Tibial artery (tissue), 4 donors: ENCODE data around the gene POLD3.

Experiments
- DNase-seq, 2 donors: peaks; one replicate each; pipeline ENCODE4 v3.0.0-alpha.2; 2019
- H3K27ac ChIP-seq, 2 donors: fragments of 200-600 bp; sonication (generic) in 1 of 2; 1 replicate in 1 of 2; 2 replicates in 1 of 2; pipeline ENCODE4 v1.5.1; 2018 to 2019; ENCODE audit warnings: mild to moderate bottlenecking in 1 of 2
- H3K27me3 ChIP-seq, 2 donors: fragments of 200-600 bp; sonication (generic) in 1 of 2; one replicate each; pipeline versions ENCODE4 v1.5.1 to v1.6.0; 2016 to 2019
- H3K36me3 ChIP-seq, 3 donors: fragments of 200-600 bp; sonication (generic) in 2 of 3; one replicate each; pipeline ENCODE4 v1.5.1; 2016 to 2019; ENCODE audit warnings: mild to moderate bottlenecking in 2 of 3
- H3K4me1 ChIP-seq, 4 donors: fragments of 200-600 bp; sonication (generic) in 2 of 4; 1 replicate in 3 of 4; 2 replicates in 1 of 4; pipeline ENCODE4 v1.5.1; 2016 to 2019
- H3K4me3 ChIP-seq, 2 donors: fragments of 200-600 bp; sonication (generic) in 1 of 2; 1 replicate in 1 of 2; 2 replicates in 1 of 2; pipeline ENCODE4 v1.5.1; 2018 to 2019; ENCODE audit warnings: mild to moderate bottlenecking in 2 of 2
- H3K9me3 ChIP-seq, 3 donors: fragments of 200-600 bp; sonication (generic) in 1 of 3; one replicate each; pipeline ENCODE4 v1.5.1; 2016 to 2019
- CTCF ChIP-seq, 2 experiments: fragments of 200-600 bp in 1 of 2; fragments of 450-650 bp in 1 of 2; IDR thresholded peaks; one replicate each; pipeline ENCODE4 v1.5.1; 2017 to 2019; ENCODE audit warnings: antibody characterized with exemption in 2 of 2, mild to moderate bottlenecking in 1 of 2, moderate library complexity in 1 of 2
- intact Hi-C: fragments of 100-400 bp; cut with DNase I; formaldehyde crosslinking; loops from one replicate; pipeline ENCODE4 v1.15.0; 2023; ENCODE audit warnings: low total_unique reads

POLD3 gene

GRCh38 chr11:74570266-74571061 lies 21.9 kb upstream of the POLD3 start:
- peak; percentile 37 to 43 for TF ChIP-seq CTCF (IDR thresholded peaks at IDR 0.05)
- Histone ChIP-seq H3K36me3 (no peaks in the 10 kb centered on the region), H3K9me3 (no peaks in the 10 kb centered on the region), H3K27me3 (peaks cover 0 to 4% of the 10 kb centered on the region in 2 donors), H3K4me3 (no peak overlapping the region), H3K27ac (no peak overlapping the region), H3K4me1 (no peaks in the 10 kb centered on the region)
- no peak for DNase-seq
- intact Hi-C loops, result no loop called here

- H3K9me3 ChIP-seq, result no peaks in the 10 kb centered on the region
These were observed 21.4 kb upstream of the POLD3 start for GRCh38 chr11:74571062-74571399.

DNA sequence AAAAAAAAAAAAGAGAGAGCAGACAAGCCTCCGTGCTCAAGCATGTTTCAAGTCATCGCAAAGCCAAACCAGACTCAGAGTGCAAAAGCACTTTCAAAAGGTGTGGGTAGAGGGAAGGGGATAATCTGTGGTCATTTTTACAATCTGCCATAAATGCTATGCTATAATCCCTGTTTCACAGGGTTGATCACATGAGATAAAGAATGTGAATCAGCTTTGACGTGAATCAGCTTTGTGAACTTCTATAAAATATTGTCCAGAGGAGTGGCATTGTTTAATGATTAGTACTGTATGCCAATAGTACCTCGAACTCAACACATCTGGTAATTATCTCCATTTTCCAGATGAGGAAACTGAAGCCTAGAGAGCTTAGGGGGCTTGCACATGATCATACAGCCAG lies 20.0 kb upstream of the POLD3 start:
- intact Hi-C loops, result no loop called here
- no peak for TF ChIP-seq CTCF (IDR thresholded peaks at IDR 0.05)
- H3K36me3 ChIP-seq, result no peaks in the 10 kb centered on the region
- no peak for DNase-seq
- H3K27ac ChIP-seq, result no peak overlapping the region
- H3K4me1 ChIP-seq, result no peaks in the 10 kb centered on the region
- no peaks in the 10 kb centered on the region for H3K9me3 ChIP-seq
- no peak overlapping the region for H3K4me3 ChIP-seq
- peaks cover 0 to 4% of the 10 kb centered on the region in 2 donors for H3K27me3 ChIP-seq

More at GRCh38 chr11:74571062-74571399, 21.4 kb upstream of the POLD3 start:
- Histone ChIP-seq H3K4me1 (no peaks in the 10 kb centered on the region), H3K27ac (no peak overlapping the region), H3K36me3 (no peaks in the 10 kb centered on the region), H3K27me3 (peaks cover 0 to 4% of the 10 kb centered on the region in 2 donors), H3K4me3 (no peak overlapping the region)
- intact Hi-C loops, result no loop called here
- no peak for DNase-seq
- no peak for TF ChIP-seq CTCF (IDR thresholded peaks at IDR 0.05)

DNA sequence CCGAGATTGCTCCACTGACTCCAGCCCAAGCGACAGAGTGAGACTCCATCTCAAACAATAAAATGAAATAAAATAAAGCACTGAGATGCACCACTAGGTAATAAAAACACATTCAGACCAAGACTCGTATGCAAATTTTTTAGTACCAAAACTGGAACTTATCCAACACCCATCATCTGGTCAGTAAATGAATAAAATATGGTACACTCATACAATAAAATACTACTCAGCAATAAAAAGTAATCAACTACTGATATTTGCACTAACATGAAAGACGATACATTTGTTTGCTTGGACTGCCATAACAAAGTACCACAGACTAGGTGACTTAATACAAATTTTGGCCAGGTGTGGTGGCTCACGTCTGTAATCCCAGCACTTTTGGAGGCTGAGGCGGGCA lies 17.8 kb upstream of the POLD3 start:
- no peak for DNase-seq
- Histone ChIP-seq H3K9me3 (no peaks in the 10 kb centered on the region), H3K27ac (no peak overlapping the region), H3K4me3 (no peak overlapping the region), H3K4me1 (no peaks in the 10 kb centered on the region), H3K27me3 (peaks cover 0 to 4% of the 10 kb centered on the region in 2 donors), H3K36me3 (no peaks in the 10 kb centered on the region)
- TF ChIP-seq CTCF (IDR thresholded peaks at IDR 0.05), result no peak
- intact Hi-C loops, result no loop called here

GRCh38 chr11:74575999-74576398 lies 16.4 kb upstream of the POLD3 start:
- intact Hi-C loops, result no loop called here

More at GRCh38 chr11:74575999-74576398, 16.4 kb upstream of the POLD3 start:
- Histone ChIP-seq H3K4me3 (no peak overlapping the region), H3K9me3 (no peaks in the 10 kb centered on the region), H3K27ac (no peak overlapping the region), H3K36me3 (no peaks in the 10 kb centered on the region), H3K4me1 (no peaks in the 10 kb centered on the region), H3K27me3 (peaks cover 0 to 4% of the 10 kb centered on the region in 2 donors)
- no peak for TF ChIP-seq CTCF (IDR thresholded peaks at IDR 0.05)
- no peak for DNase-seq
